M059J (cell line): ENCODE results near the gene PTGFR. TPM values are rescaled to one million over a fixed set of nuclear protein-coding genes. Genes with fewer than 3 reads are reported as not detected.

Experiments used
- DNase-seq: peaks from one replicate; pipeline ENCODE4 v3.0.0-alpha.2; 2012; ENCODE audit warnings: low read depth
- total RNA-seq: library from RNA; depleted of rRNA; stranded (reverse); fragments of >200 nt; shearing (Covaris generic); gene quantifications from 2 replicates; pipeline ENCODE4 v1.2.3, GENCODE V29; 2014; rRNA removed

The PTGFR gene
- total RNA-seq, result 36.2 and 51.0 TPM in 2 replicates

GRCh38 chr1:78490861-78491450, at the start of gene PTGFR:
PTGFR (plus strand) TSS chr1:78490974; CDS start chr1:78492744, 1,770 bp downstream.
- DNase-seq, result peak; percentile 85

- DNase-seq, result peak; percentile 83
These were observed 48.9 kb upstream of the PTGFR start for GRCh38 chr1:78441921-78442320.

GRCh38 chr1:78447086-78447485, 43.7 kb upstream of the PTGFR start:
- DNase-seq, result no peak

GRCh38 chr1:78464449-78464891, 26.3 kb upstream of the PTGFR start:
- peak; percentile 5 for DNase-seq

- DNase-seq, result no peak
These were observed 25.6 kb upstream of the PTGFR start for GRCh38 chr1:78465143-78465542.

- no peak for DNase-seq
These were observed 22.3 kb upstream of the PTGFR start for GRCh38 chr1:78468521-78468920.

GRCh38 chr1:78469576-78469975, 21.2 kb upstream of the PTGFR start:
- no peak for DNase-seq

- no peak for DNase-seq
These were observed 18.7 kb upstream of the PTGFR start for GRCh38 chr1:78471890-78472620.

GRCh38 chr1:78472851-78473496, 17.8 kb upstream of the PTGFR start:
- peak; percentile 30 for DNase-seq

- no peak for DNase-seq
These were observed 16.7 kb upstream of the PTGFR start for GRCh38 chr1:78474092-78474491.

- DNase-seq, result no peak
These were observed 14.7 kb upstream of the PTGFR start for GRCh38 chr1:78475888-78476610.

GRCh38 chr1:78483903-78484302, 6.9 kb upstream of the PTGFR start:
- DNase-seq, result peak; percentile 68

GRCh38 chr1:78491451-78492071, 787 bp downstream of the PTGFR start:
- DNase-seq, result peak; percentile 96

- peak; percentile 40 for DNase-seq
These were observed 1.7 kb downstream of the PTGFR start for GRCh38 chr1:78492386-78492950.

GRCh38 chr1:78493451-78493850, 2.7 kb downstream of the PTGFR start:
- peak; percentile 60 for DNase-seq

GRCh38 chr1:78497201-78497600, 6.4 kb downstream of the PTGFR start:
- DNase-seq, result peak; percentile 67

GRCh38 chr1:78500529-78500928, 9.8 kb downstream of the PTGFR start:
- no peak for DNase-seq

- no peak for DNase-seq
These were observed 10.4 kb downstream of the PTGFR start for GRCh38 chr1:78501203-78501602.

GRCh38 chr1:78511334-78511733, 20.6 kb downstream of the PTGFR start:
- no peak for DNase-seq

- DNase-seq, result no peak
These were observed 25.9 kb downstream of the PTGFR start for GRCh38 chr1:78516716-78517115.

- DNase-seq, result peak; percentile 78
These were observed 28.7 kb downstream of the PTGFR start for GRCh38 chr1:78519446-78519845.
